Osteocyte (in vitro differentiated cells): ENCODE measurements around the gene ZNF384. TPM values are rescaled to one million over a fixed set of nuclear protein-coding genes. Genes with fewer than 3 reads are reported as not detected.

Experiments
- DNase-seq: peaks from one replicate; pipeline ENCODE4 v3.0.0; 2021; ENCODE audit warnings: mixed read lengths; ENCODE audit not compliant: unreplicated experiment; ENCODE audit errors: extremely low spot score
- H3K27ac Mint-ChIP-seq: one replicate; pipeline ENCODE4 v1.8.0; 2021; ENCODE audit warnings: mild to moderate bottlenecking, mixed read lengths; ENCODE audit not compliant: unreplicated experiment
- H3K27me3 Mint-ChIP-seq: one replicate; pipeline ENCODE4 v1.8.0; 2021; ENCODE audit warnings: mixed read lengths; ENCODE audit not compliant: unreplicated experiment
- H3K36me3 Mint-ChIP-seq: one replicate; pipeline ENCODE4 v1.8.0; 2021; ENCODE audit warnings: mixed read lengths; ENCODE audit not compliant: unreplicated experiment
- H3K4me1 Mint-ChIP-seq: one replicate; pipeline ENCODE4 v1.8.0; 2021; ENCODE audit warnings: mixed read lengths; ENCODE audit not compliant: unreplicated experiment
- H3K4me3 Mint-ChIP-seq: one replicate; pipeline ENCODE4 v1.8.0; 2021; ENCODE audit warnings: mild to moderate bottlenecking, moderate library complexity, mixed read lengths; ENCODE audit not compliant: unreplicated experiment
- H3K9me3 Mint-ChIP-seq: one replicate; pipeline ENCODE4 v1.8.0; 2021; ENCODE audit warnings: mixed read lengths; ENCODE audit not compliant: unreplicated experiment
- CTCF ChIP-seq: fragments of 200-600 bp; sonication (generic); IDR thresholded peaks from 2 replicates; pipeline ENCODE4 v1.5.0; 2021; ENCODE audit warnings: antibody characterized with exemption, mild to moderate bottlenecking, moderate library complexity
- total RNA-seq: library from RNA; stranded (reverse); gene quantifications from 2 replicates; pipeline ENCODE4 v1.2.1, GENCODE V29; 2021

Gene ZNF384
- total RNA-seq, 1 donor from 2014 or later = 66.6 TPM

- no peak for TF ChIP-seq CTCF
- Mint-ChIP-seq H3K27me3 (no peaks in the 10 kb centered on the region), H3K36me3 (no peaks in the 10 kb centered on the region), H3K4me3 (no peak overlapping the region), H3K9me3 (no peaks in the 10 kb centered on the region), H3K27ac (peak overlapping the region; percentile 80), H3K4me1 (peaks cover 44% of the 10 kb centered on the region)
- no peak for DNase-seq
These were observed 56.9 kb downstream of the ZNF384 start for GRCh38 chr12:6632026-6632983.

DNA sequence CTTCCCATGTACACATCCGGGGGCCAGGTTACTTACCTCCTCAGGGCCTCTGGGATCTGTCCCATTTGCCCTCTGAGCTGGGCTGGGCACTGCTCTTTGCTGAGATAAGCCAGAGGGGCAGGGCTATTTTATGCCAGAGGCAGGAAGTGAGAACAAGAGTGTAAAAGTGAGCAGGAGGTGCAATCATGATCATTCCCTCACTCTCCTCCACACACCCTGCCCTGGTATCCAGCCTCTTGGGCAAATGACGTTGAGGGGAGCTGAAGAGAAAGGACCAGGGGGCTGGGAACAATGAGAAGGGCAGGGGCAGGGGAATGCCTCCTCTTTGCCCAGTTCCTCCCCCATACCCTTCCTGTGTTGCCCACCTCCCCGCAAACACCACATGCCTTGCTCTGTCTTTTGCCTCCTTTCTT, 57.6 kb downstream of the ZNF384 start:
- peak overlapping the region; percentile 80 for H3K27ac Mint-ChIP-seq
- DNase-seq = no peak
- no peak for TF ChIP-seq CTCF
- H3K4me1 Mint-ChIP-seq = peaks cover 43% of the 10 kb centered on the region
- no peaks in the 10 kb centered on the region for H3K9me3 Mint-ChIP-seq
- H3K4me3 Mint-ChIP-seq = no peak overlapping the region
- no peaks in the 10 kb centered on the region for H3K27me3 Mint-ChIP-seq
- no peaks in the 10 kb centered on the region for H3K36me3 Mint-ChIP-seq

DNA sequence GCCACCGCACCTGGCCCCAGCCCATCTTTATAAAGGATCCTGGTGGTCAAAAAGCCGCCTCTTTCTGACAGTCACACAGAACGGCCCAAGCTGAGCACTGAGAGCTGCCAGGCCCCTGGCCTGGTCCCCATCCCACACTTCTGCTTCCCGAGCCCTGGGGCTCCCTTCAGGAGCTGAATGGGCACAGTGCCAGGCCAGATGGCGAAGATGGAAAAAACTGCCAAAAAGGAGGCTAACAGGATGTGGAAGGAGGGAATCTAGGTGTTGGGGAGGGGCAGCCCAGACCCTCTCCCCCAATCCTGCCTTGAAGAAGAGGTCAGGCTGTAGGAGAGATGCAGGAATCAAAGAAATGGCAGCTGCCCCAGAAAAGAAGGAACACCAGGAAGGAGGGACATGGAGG, 58.4 kb downstream of the ZNF384 start:
- Mint-ChIP-seq H3K36me3 (no peaks in the 10 kb centered on the region), H3K9me3 (no peaks in the 10 kb centered on the region), H3K4me3 (no peak overlapping the region), H3K27ac (no peak overlapping the region), H3K4me1 (peaks cover 35% of the 10 kb centered on the region), H3K27me3 (no peaks in the 10 kb centered on the region)
- TF ChIP-seq CTCF = no peak
- no peak for DNase-seq

DNA sequence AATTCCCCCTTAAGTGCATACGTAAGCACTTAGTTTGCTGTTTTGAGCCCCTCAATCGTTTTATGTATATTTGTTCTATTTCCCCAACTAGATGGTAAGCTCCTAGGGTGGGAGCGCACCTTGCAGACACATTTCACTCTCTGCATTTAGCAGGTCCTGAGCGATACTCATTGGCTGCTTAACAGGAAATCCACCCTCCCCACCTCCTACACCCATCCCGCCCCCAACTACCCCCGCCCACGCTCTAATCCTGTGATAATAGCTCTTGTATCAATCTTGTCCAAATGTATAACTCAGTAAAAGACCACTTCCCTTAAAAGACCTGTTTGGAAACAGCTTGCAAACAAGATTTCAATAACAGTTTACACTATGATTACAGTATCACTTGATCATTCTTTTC, 61.6 kb downstream of the ZNF384 start:
- Mint-ChIP-seq H3K4me3 (no peak overlapping the region), H3K4me1 (peaks cover 16% of the 10 kb centered on the region), H3K36me3 (no peaks in the 10 kb centered on the region), H3K27me3 (no peaks in the 10 kb centered on the region), H3K27ac (no peak overlapping the region), H3K9me3 (no peaks in the 10 kb centered on the region)
- TF ChIP-seq CTCF = no peak
- DNase-seq = no peak

DNA sequence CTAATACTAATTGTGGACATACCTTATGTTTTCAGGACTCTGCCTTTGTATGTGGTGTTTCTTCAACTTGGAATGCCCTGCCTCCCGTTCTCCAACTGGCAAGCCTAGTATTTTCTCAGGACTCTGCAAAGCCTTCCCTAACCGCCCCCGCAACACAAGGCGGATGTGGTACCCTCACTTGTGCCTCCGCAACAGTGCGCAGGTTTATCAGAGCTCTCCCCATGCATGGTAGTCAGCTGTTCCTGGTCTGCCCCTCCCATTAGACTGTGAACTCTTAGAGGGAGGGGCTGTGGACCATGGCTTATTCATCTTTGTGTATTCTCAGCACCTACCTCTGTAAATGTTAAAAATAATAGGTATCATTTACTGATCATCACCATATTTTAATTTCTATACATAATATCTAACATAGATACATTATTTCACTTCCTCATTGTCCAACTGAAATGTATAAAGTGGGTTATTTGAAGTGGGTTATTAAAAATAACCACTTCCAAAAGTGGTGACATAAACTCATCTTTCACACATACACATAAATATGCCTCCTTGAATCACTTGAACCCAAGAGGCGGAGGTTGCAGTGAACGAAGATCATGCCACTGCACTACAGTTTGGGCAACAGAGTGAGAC, 62.4 kb downstream of the ZNF384 start:
- Mint-ChIP-seq H3K27ac (no peak overlapping the region), H3K27me3 (no peaks in the 10 kb centered on the region), H3K4me1 (peaks cover 7% of the 10 kb centered on the region), H3K4me3 (no peak overlapping the region), H3K9me3 (no peaks in the 10 kb centered on the region), H3K36me3 (no peaks in the 10 kb centered on the region)
- no peak for DNase-seq
- no peak for TF ChIP-seq CTCF
